Measurements from ENCODE around the gene DCC.

The DCC gene

GRCh38 chr18:52813635-52814416, 473.8 kb downstream of the DCC start:
- no peak for DNase-seq (ENCODE audit: low spot score)

- DNase-seq (ENCODE audit: low spot score) = no peak
Observed at GRCh38 chr18:52815651-52816050, 475.7 kb downstream of the DCC start.

DNA sequence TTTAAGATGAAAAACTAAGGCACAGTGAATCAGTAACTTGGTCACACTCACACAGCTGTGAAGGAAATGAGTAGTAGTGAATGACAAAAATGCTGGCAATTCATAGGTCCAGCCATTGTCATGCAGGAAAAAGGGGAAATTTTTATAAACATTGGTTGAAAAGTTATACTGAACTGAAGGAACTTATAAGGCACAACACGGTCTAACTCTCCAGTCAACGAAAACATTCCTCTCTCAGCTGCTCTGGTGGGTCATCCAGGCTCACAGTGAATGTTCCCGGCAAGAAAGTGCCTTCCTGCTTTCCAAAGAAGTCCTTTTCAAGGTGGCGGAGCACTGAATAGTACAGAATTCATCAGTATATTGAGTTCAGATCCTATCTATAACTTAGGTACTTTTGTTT, 476.1 kb downstream of the DCC start:
- no peak for DNase-seq (ENCODE audit: low spot score)

DNA sequence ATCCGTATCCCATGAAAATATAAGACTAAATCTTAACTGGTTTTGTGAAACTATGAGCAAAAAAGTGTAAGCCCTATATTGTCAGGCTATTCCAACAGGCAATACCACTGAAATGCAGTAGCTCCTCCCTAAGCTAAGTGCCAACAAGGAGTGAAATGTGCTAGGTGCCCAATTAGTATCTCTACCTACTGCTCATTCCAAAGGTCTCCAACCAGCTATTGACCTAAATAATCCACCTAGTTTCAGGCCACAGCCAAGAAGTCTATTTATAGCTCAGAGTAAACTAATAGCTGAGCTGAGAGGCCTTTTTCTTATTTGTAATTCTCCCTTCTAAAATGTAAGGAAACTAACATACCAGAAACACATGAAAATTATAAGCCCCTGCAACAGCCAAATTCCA, 482.2 kb downstream of the DCC start:
- no peak for DNase-seq (ENCODE audit: low spot score)

DNA sequence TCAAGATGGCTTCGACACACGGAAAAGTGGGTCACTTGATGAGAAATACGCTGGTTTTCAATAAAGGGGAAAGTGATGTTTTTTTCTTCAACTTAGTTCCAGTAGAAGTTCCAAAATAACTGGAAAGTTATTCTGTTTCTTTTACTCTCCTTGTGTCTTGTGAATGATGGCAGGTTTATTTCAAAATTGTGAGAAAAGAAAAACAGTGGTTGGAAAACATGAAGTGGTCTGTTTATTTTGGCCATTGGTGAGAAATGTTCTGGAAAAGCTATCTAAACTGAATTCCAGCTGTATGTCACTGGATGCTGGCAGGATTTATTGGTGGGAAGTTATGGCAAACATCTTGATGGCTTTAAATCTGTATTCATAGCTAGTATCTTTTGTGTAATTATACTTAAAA, 484.1 kb downstream of the DCC start:
- DNase-seq (ENCODE audit: low spot score) = no peak

DNA sequence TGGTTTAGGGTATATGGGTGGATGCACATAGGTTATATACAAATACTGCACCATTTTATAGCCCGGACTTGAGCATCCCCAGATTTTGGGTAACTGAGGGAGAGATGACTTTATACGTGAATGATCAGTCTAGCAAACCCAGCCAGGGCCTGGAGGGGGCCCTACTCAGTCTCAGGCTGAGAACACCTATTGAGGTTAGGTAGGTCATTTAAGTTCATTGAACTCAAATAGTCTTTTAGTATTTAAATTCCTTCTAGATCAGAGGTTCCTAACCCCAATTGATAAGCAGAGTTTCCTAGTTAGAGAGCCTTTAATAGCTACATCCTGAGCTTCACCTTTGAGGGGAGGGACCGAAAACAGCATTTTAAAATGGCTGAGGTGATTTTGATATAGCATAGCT, 487.0 kb downstream of the DCC start:
- DNase-seq (ENCODE audit: low spot score) = no peak

GRCh38 chr18:52829320-52829719, 489.3 kb downstream of the DCC start:
- no peak for DNase-seq (ENCODE audit: low spot score)

DNA sequence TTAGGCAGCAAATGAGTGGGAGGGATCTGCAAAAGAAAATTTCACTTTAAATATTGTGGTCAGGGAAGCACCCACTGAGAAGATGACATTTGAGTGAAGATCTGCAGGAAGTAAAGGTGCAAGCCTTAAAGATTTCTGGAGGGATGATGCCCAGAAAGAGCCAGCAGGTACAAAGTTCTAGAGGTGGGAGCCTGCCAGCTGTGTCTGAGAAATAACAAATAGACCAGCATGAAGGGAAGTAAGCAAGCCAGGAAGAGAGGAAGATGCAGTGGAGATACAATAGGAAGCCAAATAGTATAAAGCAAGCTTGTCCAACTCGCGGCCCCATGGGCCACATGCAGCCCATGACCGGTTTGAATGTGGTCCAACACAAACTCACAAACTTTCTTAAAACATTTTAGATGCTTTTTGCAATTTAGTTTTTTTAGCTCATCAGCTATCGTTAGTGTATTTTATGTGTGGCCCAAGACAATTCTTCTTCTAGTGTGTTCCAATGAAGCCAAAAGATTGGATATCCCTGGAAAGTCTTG, 489.9 kb downstream of the DCC start:
- DNase-seq (ENCODE audit: low spot score) = no peak

- no peak for DNase-seq (ENCODE audit: low spot score)
Observed at GRCh38 chr18:52844323-52844722, 504.3 kb downstream of the DCC start.

GRCh38 chr18:52845036-52845435, 505.0 kb downstream of the DCC start:
- no peak for DNase-seq (ENCODE audit: low spot score)

- DNase-seq (ENCODE audit: low spot score) = no peak
Observed at GRCh38 chr18:52850031-52850560, 510.1 kb downstream of the DCC start.

GRCh38 chr18:52861558-52861957, 521.6 kb downstream of the DCC start:
- DNase-seq (ENCODE audit: low spot score) = no peak

- no peak for DNase-seq (ENCODE audit: low spot score)
Observed at GRCh38 chr18:52869349-52869923, 529.4 kb downstream of the DCC start.

DNA sequence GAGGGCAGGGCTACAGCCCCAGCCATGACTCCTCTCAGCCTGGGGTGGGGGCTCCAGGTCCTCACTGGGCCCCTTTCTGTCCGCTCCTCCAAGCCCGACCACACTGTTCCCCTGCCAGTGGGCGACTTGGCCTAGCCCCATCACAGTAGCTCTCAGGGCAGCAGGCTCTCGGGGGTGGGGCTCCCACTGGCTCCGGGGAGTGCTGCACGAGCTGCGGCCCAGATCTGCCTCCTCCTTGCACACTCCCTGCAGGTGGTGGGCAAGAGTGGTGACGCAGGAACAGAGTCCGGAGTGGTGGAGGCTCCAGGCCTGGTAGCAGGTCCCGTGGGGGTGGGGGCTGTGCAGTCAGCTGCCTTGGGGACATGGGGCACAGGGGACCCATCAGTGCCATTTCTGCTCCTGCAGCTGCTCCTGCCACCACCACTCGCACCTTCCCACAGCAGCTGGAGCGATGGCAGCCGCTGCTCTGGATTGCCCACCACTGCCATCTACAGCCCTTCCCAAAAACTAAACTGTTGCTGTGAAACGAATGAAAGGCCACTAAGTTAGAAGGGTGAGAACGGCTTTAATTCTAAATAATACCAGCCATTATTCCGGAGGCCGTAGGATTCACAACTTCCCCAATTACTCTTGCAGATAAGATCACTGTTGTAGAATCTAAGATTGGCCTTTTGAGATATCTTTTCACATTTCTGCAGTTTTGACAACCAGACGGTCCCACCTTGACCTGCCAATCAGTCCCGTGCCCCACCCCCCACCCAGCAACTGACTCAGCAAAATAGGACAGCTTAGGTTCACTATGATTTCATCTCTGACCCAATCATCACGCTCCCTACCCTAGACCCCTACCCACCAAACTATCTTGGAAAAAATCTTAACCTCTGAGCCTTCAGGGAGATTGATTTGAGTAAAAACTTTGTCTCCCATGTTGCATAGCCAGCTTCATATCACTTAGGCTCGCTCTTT, 530.2 kb downstream of the DCC start:
- DNase-seq (ENCODE audit: low spot score) = no peak

- no peak for DNase-seq (ENCODE audit: low spot score)
Observed at GRCh38 chr18:52874774-52875173, 534.8 kb downstream of the DCC start.

GRCh38 chr18:52875725-52876124, 535.7 kb downstream of the DCC start:
- no peak for DNase-seq (ENCODE audit: low spot score)

GRCh38 chr18:52888014-52888413, 548.0 kb downstream of the DCC start:
- DNase-seq (ENCODE audit: low spot score) = no peak

GRCh38 chr18:52894801-52895200, 554.8 kb downstream of the DCC start:
- DNase-seq (ENCODE audit: low spot score) = no peak

DNA sequence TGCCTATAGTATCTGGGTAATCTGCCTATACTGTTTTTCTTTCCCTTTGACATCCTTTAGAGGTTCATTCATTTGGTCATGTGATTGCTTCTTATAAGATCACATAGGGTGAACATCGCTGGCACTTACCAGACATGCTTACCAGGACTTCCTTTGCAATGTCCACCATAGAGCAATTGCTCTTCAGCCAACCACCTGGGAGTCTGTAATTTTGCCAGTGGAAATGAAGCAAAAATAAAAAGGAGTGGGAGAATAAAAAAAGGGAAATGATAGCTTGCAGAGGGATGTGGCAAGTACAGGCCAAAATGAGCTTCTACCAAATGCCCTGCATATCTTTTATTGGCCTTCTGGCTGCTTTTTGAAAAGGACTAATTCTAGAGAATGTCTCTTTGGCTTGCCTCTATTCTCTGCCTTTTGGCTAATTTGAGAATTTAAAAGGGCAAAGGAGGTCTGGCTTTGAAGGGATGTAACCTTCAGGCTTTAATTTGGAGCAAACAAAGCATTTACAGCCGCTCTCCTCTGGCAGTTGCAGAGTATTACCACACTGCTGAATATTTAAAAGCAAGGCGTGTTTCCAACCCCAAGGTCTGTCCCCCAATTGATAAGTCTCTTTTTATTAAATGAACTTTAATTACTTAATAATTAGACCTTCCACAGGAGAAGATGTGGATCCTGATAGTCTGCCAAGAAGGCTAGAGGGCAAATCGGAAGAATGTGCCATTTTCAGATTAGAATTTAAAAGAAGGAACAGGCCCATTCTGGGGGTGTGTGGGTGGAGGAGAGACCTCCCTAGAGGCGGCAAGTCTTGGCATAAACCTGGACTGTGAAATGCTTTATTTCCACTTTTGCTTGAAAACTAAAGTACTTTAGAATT, 557.9 kb downstream of the DCC start:
- DNase-seq (ENCODE audit: low spot score) = no peak

DNA sequence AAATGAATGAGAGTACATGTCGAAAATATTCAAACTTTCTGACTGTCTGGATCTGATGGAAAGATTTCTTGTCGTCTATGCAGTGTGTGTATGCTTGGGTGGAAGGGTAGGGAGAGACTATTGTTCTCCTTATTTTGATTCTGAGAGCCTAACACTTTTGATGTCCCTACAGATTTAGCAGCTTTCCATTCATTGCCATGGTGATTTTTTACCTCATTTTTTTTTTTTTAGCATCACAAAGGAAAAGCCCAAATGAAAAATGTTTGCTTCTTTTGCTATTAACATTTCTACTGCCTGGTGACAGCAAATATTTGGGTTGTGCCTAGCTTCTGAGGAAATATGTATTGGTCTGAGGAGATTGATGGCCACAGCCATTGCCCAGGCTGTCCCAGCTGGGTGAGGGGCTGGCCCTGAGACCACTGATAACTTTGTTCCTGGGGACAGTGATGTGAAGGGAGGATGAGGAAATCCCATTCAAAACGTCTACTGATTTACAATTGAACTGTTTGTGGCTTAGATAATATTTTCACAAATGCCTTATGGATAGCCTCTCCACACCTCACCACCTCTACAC, 558.6 kb downstream of the DCC start:
- DNase-seq (ENCODE audit: low spot score) = no peak

DNA sequence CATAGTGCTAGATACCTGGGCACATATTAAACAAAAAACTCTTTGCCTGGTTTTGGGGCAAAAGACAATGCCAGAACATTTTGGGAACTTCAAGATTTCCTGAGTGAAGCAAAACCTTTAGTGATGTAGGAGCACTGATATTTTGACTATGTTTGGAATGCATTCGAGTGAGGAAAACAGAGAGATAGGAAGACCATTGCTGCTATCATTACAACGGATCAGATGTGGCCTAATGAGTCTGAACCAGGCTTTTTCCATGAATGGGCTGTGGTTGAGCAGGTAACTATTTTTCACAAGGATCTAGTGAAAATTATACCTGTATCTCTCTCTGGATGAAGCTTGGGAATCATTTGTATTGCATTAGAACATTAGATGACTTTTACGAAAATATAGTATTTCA, 562.2 kb downstream of the DCC start:
- DNase-seq (ENCODE audit: low spot score) = no peak

Measured in CD4-positive, alpha-beta T cell treated with Interleukin-6 at 100 ng/mL for 8 hours (primary cell).